LNCaP clone FGC (cell line): ENCODE data around the gene ENTPD6.

Experiments
- DNase-seq: peaks from one replicate; pipeline ENCODE4 v3.0.0-alpha.2; 2011; ENCODE audit warnings: low read depth
- H3K4me3 ChIP-seq: 2 replicates; pipeline ENCODE4 v1.5.1; 2011; ENCODE audit warnings: mild to moderate bottlenecking, low read depth, low read length, control low read depth
- TF ChIP-seq, protein P1 (sequence below): IDR thresholded peaks from 2 replicates; pipeline ENCODE4 v1.5.1; 2012; ENCODE audit warnings: mild to moderate bottlenecking; ENCODE audit not compliant: control insufficient read depth, insufficient read depth; ENCODE audit errors: extremely low read depth

The ENTPD6 gene

DNA sequence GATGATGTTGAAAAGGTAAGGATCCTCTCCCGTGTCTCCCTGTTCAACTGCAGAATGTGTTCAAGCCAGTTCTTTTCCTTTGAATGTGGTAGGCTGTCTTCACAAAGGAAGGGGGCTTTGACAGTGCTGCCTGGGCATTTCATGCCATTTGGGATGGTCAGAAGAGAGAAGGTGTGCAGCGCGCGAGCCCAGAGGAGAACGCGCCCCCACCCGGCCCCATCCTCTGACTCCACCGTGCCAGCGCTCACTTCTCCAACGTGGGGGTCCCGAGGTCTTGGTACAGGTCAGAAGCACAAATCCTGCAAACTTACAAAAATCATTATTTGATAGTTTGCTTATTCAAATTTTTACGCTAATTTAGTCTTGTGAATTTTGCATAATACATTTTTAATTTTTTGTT, 14.4 kb downstream of the ENTPD6 start:
- H3K4me3 ChIP-seq, result no peak overlapping the region
- DNase-seq, result no peak
- TF ChIP-seq, protein P1, sequence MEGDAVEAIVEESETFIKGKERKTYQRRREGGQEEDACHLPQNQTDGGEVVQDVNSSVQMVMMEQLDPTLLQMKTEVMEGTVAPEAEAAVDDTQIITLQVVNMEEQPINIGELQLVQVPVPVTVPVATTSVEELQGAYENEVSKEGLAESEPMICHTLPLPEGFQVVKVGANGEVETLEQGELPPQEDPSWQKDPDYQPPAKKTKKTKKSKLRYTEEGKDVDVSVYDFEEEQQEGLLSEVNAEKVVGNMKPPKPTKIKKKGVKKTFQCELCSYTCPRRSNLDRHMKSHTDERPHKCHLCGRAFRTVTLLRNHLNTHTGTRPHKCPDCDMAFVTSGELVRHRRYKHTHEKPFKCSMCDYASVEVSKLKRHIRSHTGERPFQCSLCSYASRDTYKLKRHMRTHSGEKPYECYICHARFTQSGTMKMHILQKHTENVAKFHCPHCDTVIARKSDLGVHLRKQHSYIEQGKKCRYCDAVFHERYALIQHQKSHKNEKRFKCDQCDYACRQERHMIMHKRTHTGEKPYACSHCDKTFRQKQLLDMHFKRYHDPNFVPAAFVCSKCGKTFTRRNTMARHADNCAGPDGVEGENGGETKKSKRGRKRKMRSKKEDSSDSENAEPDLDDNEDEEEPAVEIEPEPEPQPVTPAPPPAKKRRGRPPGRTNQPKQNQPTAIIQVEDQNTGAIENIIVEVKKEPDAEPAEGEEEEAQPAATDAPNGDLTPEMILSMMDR, result no peak

DNA sequence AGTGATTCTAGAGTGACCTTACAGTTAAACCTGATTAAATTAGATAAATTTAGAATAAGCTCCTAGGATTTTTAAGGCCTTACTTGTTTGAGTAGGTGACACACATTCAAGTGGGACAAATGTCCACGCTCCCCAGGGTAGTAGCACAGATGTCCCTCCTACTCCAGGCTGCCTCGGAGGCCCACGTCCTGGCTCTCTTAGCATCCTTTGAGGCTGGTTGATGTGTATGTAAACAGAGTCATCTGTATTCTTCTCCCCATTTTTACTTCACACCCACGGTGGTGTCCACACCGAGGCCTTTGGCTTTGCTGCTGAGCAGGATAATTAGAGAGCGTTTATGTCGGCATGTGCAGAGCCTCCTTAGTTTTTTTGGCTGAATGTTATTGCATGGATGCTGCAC, 15.8 kb downstream of the ENTPD6 start:
- H3K4me3 ChIP-seq, result no peak overlapping the region
- TF ChIP-seq, protein P1, result no peak
- DNase-seq, result no peak

DNA sequence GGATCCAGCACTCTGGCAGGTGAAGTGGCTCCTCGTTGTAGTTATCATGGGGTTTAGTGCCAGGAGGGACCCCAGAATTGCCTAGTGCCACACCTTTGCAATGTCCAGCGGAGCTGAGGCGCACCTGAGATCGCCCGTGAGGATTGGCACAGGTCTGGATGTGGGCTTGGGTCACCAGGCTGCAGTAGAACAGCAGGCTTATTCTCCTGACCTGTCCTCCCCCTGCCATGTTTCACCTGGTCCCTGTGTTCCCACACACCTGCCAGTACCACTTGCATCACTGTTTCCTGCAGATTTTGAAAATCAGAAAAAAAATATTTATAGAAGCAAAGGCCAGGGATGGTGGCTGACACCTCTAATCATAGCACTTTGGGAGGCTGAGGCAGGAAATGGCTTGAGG, 16.7 kb downstream of the ENTPD6 start:
- TF ChIP-seq, protein P1, result no peak
- no peak for DNase-seq
- H3K4me3 ChIP-seq, result no peak overlapping the region

DNA sequence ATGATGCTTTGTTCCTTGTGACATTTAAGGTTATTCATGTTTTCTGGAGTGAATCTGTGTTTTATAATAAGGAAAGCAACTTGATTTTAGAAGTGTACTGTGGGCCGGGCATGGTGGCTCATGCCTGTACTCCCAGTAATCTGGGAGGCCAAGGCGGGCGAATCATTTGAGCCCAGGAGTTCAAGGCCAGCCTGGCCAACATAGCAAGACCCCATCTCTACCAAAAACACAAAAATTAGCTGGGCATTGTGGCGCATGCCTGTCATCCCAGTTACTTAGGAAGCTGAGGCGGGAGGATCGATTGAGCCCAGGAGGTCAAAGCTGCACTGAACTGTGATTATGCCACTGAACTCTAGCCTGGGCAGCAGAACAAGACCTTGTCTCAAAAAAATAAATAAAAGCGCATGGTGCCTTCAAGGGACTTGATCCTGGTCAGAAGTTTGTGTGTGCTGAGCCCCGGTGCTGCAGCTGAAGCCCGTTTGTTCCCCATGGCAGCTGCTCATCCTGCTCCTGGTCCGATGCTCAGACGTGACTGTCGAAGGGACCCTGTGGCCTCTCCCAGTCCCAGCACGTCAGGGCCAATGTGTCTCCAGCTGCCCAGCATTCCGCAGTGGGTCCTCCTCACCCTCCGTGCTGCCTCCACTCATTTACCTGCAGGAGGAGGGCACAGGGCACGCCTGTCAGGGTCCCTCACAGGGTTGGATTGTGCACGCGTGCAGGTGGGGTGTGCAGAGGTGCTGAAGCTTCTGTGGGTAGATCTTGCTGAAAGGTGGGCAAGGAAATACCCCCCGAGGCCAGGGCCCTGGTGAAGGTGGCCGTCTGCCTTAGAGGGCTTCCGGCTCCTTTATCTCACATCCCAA, 18.3 kb downstream of the ENTPD6 start:
- DNase-seq, result no peak
- TF ChIP-seq, protein P1, result no peak
- H3K4me3 ChIP-seq, result no peak overlapping the region

DNA sequence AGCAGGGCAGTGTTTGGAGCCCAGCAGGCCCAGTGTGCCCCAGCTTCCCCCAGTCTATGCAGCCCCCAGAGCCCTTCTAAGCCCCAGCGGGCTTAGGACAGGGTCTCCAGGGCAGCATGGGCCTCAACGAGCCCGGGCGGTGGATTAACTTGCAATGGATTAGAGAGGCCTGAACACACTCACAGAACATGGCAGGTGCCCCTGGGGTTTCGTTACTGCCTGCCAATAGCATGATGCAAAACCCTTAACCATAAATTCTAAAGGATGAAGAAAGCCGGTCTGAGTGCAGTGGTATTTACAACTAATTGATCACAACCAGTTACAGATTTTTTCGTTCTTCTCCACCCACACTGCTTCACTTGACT, 18.9 kb downstream of the ENTPD6 start:
- no peak overlapping the region for H3K4me3 ChIP-seq
- DNase-seq, result no peak
- TF ChIP-seq, protein P1, result no peak

DNA sequence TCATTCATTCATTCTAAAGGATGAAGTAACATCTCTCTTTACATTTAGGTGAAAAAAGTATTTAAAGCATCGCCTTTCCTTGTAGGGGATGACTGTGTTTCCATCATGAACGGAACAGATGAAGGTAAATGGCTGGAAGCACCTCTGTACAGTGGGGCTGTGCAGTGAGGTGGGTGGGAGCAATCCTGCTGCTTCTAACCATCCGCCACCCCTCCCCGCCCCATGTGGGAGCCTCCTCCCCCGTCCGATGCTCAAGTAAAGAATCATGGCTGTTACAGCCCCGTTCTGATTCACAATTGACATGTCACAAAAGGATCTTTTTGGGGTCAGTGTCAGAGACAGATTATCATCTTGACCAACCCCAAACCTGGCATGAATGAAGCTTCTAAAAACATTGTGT, 19.3 kb downstream of the ENTPD6 start:
- H3K4me3 ChIP-seq, result no peak overlapping the region
- no peak for DNase-seq
- TF ChIP-seq, protein P1, result no peak

DNA sequence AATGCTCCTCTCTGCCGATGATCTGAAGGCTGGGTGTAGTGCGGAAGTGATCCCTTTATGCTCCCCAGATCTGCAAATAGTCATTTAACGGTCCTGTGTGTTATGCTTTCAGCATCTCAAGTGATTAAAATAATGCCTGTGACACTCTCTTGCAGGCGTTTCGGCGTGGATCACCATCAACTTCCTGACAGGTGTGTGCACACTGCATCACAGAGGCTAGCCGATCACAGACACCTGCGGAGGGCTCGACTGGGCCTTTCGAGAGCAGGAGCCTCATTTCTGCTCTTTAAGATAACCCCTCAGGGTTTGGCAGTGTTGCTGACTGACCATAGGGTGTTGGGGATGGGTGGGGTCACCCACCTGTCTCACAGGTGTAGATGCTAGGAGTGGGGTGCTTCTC, 20.0 kb downstream of the ENTPD6 start:
- DNase-seq, result no peak
- H3K4me3 ChIP-seq, result no peak overlapping the region
- TF ChIP-seq, protein P1, result no peak
